Activated CD8-positive, alpha-beta T cell treated with anti-CD3 and anti-CD28 coated beads, Interleukin-2, amount 10 ng/mL, durations not matched to agents 7 days and 5 days (primary cell): ENCODE measurements around the gene SPEG. TPM values are rescaled to one million over a fixed set of nuclear protein-coding genes. Genes with fewer than 3 reads are reported as not detected.
A peak's percentile ranks its signal among the peaks of the same experiment; 100 is the strongest.

Source experiments
- ATAC-seq: fragments of 150-1000 bp; cut with Tn5 transposase; one replicate; pipeline ENCODE4 v1.10.0; 2021; ENCODE audit warnings: moderate library complexity
- CTCF ChIA-PET: fragments of 350-600 bp; sonication (Branson Sonifier 250); formaldehyde crosslinking; loops from one replicate; lab custom pipeline; 2021; ENCODE audit warnings: antibody characterized with exemption; lab: Charles Lee
- POLR2A ChIA-PET: fragments of 350-600 bp; sonication (Branson Sonifier 250); formaldehyde crosslinking; loops from one replicate; lab custom pipeline; 2021; ENCODE audit warnings: antibody characterized with exemption; lab: Charles Lee
- DNase-seq: peaks from one replicate; pipeline ENCODE4 v3.0.0-alpha.2; 2020
- H3K27ac Mint-ChIP-seq: one replicate; pipeline ENCODE4 v1.8.0; 2021; ENCODE audit warnings: mild to moderate bottlenecking, mixed read lengths
- H3K27me3 Mint-ChIP-seq: one replicate; pipeline ENCODE4 v1.8.0; 2021; ENCODE audit warnings: low read depth, mixed read lengths
- H3K36me3 Mint-ChIP-seq: one replicate; pipeline ENCODE4 v1.8.0; 2021; ENCODE audit warnings: low read depth, mixed read lengths
- H3K4me1 Mint-ChIP-seq: one replicate; pipeline ENCODE4 v1.8.0; 2021; ENCODE audit warnings: low read depth, mixed read lengths
- H3K4me3 Mint-ChIP-seq: one replicate; pipeline ENCODE4 v1.8.0; 2021; ENCODE audit warnings: mild to moderate bottlenecking, mixed read lengths
- H3K9me3 Mint-ChIP-seq: one replicate; pipeline ENCODE4 v1.8.0; 2022; ENCODE audit warnings: mixed read lengths; ENCODE audit not compliant: insufficient read depth
- total RNA-seq, 2 experiments: library from RNA; stranded (reverse); gene quantifications; one replicate each; pipeline ENCODE4 v1.2.3, GENCODE V29; 2021

Gene SPEG
- total RNA-seq, 2 experiments from 2014 or later, result 10.8 to 11.6 TPM

- POLR2A ChIA-PET, result no interaction called here
- no peaks in the 10 kb centered on the region for H3K36me3 Mint-ChIP-seq
- CTCF ChIA-PET, result interaction anchor here (1.1 to 1.8 kb wide), 2 partner anchors 16 to 27 kb away, joined by 4 to 10 read pairs; no protein-coding TSS in a partner anchor
- peaks cover 43% of the 10 kb centered on the region for H3K27me3 Mint-ChIP-seq
- H3K4me1 Mint-ChIP-seq, result no peaks in the 10 kb centered on the region
- H3K9me3 Mint-ChIP-seq, result no peaks in the 10 kb centered on the region
- ATAC-seq (peak; percentile 10), DNase-seq (no peak)
- no peak within 1 kb of the TSS for H3K27ac Mint-ChIP-seq
- no peak within 1 kb of the TSS for H3K4me3 Mint-ChIP-seq
These were observed 16.3 kb upstream of the SPEG start, which contains the start of gene DES for GRCh38 chr2:219418155-219419011. DES (plus strand) TSS chr2:219418377; CDS start chr2:219418463, 86 bp downstream.

DNA sequence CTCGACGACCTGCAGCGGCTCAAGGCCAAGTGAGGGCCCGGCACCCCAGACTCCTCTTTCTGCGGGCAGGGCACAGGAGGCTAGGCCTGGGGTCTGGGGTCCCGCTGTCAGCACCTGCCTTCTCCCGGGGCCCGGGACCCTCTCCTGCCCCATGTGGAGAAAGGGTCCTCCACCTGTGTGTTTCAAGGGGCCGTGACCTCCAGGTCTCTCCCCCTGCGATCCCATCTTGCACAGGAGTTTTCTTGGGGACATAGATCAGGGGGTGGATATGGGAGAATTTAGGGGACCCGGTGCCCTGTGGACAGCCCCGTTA is 15.7 kb upstream of the SPEG start:
- no peaks in the 10 kb centered on the region for H3K36me3 Mint-ChIP-seq
- H3K4me1 Mint-ChIP-seq, result no peaks in the 10 kb centered on the region
- no peak for DNase-seq
- ATAC-seq, result no peak
- no peaks in the 10 kb centered on the region for H3K9me3 Mint-ChIP-seq
- no peak overlapping the region for H3K4me3 Mint-ChIP-seq
- CTCF ChIA-PET, result interaction anchor here (1.1 to 1.8 kb wide), 2 partner anchors 16 to 27 kb away, joined by 4 to 10 read pairs; no protein-coding TSS in a partner anchor
- no peak overlapping the region for H3K27ac Mint-ChIP-seq
- POLR2A ChIA-PET, result no interaction called here
- H3K27me3 Mint-ChIP-seq, result peaks cover 37% of the 10 kb centered on the region

- ATAC-seq (peak; percentile 37), DNase-seq (no peak)
- H3K4me1 Mint-ChIP-seq, result no peaks in the 10 kb centered on the region
- no peaks in the 10 kb centered on the region for H3K36me3 Mint-ChIP-seq
- H3K4me3 Mint-ChIP-seq, result no peak overlapping the region
- H3K27ac Mint-ChIP-seq, result no peak overlapping the region
- POLR2A ChIA-PET, result no interaction called here
- no peaks in the 10 kb centered on the region for H3K9me3 Mint-ChIP-seq
- CTCF ChIA-PET, result interaction anchor here (0.9 to 1.8 kb wide), 3 partner anchors 17 to 91 kb away, joined by 3 to 10 read pairs (median 4); no protein-coding TSS in a partner anchor
- H3K27me3 Mint-ChIP-seq, result peaks cover 36% of the 10 kb centered on the region
These were observed 15.1 kb upstream of the SPEG start for GRCh38 chr2:219419331-219420197.

DNA sequence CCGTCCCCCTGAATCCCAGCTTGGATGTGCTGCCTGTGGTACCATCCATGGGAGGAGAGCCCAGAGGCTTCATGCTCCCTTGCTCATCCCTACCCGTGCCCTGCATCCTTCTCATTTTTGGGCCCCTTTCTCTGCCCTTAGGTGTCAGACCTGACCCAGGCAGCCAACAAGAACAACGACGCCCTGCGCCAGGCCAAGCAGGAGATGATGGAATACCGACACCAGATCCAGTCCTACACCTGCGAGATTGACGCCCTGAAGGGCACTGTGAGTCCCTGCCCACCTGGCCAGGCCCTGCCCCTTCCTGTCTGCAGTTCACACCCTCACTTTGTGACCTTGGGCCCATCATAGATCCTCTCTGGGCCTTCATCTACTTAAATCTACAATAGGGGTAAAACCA is 14.0 kb upstream of the SPEG start:
- ChIA-PET CTCF (no interaction called here), POLR2A (no interaction called here)
- no peak for DNase-seq
- H3K27ac Mint-ChIP-seq, result no peak overlapping the region
- H3K9me3 Mint-ChIP-seq, result no peaks in the 10 kb centered on the region
- H3K4me1 Mint-ChIP-seq, result no peaks in the 10 kb centered on the region
- H3K4me3 Mint-ChIP-seq, result no peak overlapping the region
- no peak for ATAC-seq
- peaks cover 26% of the 10 kb centered on the region for H3K27me3 Mint-ChIP-seq
- no peaks in the 10 kb centered on the region for H3K36me3 Mint-ChIP-seq

- DNase-seq (no peak), ATAC-seq (no peak)
- Mint-ChIP-seq H3K27me3 (peaks cover 21% of the 10 kb centered on the region), H3K27ac (no peak overlapping the region), H3K9me3 (no peaks in the 10 kb centered on the region), H3K36me3 (no peaks in the 10 kb centered on the region), H3K4me3 (no peak overlapping the region), H3K4me1 (no peaks in the 10 kb centered on the region)
- ChIA-PET CTCF (no interaction called here), POLR2A (no interaction called here)
These were observed 13.3 kb upstream of the SPEG start for GRCh38 chr2:219421323-219421722.

DNA sequence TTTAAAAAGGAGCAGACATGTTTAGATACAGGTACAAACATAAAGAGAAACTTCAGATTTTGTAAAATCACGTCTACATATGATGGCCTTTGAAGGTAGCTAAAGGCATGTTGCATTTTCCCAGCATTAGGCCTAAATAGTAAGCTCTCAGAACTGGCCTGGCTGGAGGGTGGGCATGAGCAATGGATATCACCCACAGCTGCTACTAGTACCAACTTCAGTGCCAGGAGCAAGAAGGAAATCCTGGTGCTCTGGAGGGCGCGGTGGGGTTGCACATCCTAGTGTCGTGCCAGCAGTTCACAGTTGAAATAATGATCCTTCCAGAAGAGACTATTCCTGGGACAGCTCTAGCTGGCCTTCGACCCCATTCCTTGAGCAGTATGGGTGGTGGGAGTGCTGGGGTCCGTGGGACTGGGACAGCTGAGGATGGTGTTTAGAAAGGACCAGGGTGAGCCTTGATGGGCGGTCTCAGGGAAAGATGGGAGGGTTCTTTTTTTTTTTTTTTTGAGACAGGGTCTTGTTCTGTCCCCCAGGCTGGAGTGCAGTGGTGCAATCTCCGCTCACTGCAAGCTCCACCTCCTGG is 11.6 kb upstream of the SPEG start:
- no peaks in the 10 kb centered on the region for H3K9me3 Mint-ChIP-seq
- POLR2A ChIA-PET, result no interaction called here
- H3K27me3 Mint-ChIP-seq, result peaks cover 17% of the 10 kb centered on the region
- no peak overlapping the region for H3K27ac Mint-ChIP-seq
- no peaks in the 10 kb centered on the region for H3K4me1 Mint-ChIP-seq
- CTCF ChIA-PET, result no interaction called here
- DNase-seq, result no peak
- H3K36me3 Mint-ChIP-seq, result no peaks in the 10 kb centered on the region
- no peak for ATAC-seq
- no peak overlapping the region for H3K4me3 Mint-ChIP-seq

GRCh38 chr2:219423652-219424377 is 10.8 kb upstream of the SPEG start:
- Mint-ChIP-seq H3K27me3 (peaks cover 14% of the 10 kb centered on the region), H3K9me3 (no peaks in the 10 kb centered on the region), H3K4me3 (no peak overlapping the region), H3K4me1 (no peaks in the 10 kb centered on the region), H3K27ac (no peak overlapping the region), H3K36me3 (no peaks in the 10 kb centered on the region)
- ATAC-seq (no peak), DNase-seq (no peak)
- POLR2A ChIA-PET, result no interaction called here
- CTCF ChIA-PET, result no interaction called here

DNA sequence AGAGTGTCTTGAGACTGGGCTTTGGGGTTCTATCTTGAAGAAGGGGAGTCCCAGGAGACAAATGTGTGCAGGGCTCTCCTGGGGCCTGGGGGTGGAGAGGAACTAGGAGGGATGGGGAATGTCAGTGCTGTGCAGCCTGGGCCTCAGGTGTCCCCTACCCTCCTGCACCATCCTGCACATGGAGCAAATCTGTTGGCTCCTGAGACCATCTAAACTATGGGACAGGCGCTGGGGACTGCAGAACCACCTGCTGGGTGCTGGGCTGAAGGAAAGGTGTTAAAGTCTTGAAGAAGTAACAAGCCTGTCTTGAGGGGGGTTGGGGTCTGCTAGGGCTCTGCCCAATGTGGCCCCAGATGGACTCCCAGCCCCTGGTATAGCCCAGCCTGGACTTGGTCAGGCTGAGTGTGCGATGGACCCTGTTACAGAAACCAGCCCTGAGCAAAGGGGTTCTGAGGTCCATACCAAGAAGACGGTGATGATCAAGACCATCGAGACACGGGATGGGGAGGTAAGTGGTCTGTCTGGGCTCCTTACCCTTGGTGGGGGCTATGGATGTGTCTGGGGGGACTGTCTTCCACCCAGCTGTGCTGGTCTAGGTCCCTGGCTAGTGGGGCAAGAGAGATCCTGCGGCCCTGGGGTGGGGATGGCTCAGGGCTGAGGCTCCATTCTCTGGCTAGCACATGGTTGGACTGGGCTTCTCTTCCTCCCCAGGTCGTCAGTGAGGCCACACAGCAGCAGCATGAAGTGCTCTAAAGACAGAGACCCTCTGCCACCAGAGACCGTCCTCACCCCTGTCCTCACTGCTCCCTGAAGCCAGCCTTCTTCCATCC is 9.2 kb upstream of the SPEG start:
- H3K4me1 Mint-ChIP-seq, result no peaks in the 10 kb centered on the region
- H3K4me3 Mint-ChIP-seq, result no peak overlapping the region
- H3K9me3 Mint-ChIP-seq, result no peaks in the 10 kb centered on the region
- ChIA-PET POLR2A (no interaction called here), CTCF (no interaction called here)
- no peak for ATAC-seq
- no peaks in the 10 kb centered on the region for H3K36me3 Mint-ChIP-seq
- H3K27ac Mint-ChIP-seq, result no peak overlapping the region
- DNase-seq, result no peak
- peaks cover 7% of the 10 kb centered on the region for H3K27me3 Mint-ChIP-seq

GRCh38 chr2:219426068-219426443 is 8.6 kb upstream of the SPEG start:
- Mint-ChIP-seq H3K4me1 (no peaks in the 10 kb centered on the region), H3K27ac (no peak overlapping the region), H3K27me3 (peaks cover 7% of the 10 kb centered on the region), H3K9me3 (no peaks in the 10 kb centered on the region), H3K4me3 (no peak overlapping the region), H3K36me3 (no peaks in the 10 kb centered on the region)
- no peak for ATAC-seq
- POLR2A ChIA-PET, result no interaction called here
- DNase-seq, result no peak
- CTCF ChIA-PET, result no interaction called here

DNA sequence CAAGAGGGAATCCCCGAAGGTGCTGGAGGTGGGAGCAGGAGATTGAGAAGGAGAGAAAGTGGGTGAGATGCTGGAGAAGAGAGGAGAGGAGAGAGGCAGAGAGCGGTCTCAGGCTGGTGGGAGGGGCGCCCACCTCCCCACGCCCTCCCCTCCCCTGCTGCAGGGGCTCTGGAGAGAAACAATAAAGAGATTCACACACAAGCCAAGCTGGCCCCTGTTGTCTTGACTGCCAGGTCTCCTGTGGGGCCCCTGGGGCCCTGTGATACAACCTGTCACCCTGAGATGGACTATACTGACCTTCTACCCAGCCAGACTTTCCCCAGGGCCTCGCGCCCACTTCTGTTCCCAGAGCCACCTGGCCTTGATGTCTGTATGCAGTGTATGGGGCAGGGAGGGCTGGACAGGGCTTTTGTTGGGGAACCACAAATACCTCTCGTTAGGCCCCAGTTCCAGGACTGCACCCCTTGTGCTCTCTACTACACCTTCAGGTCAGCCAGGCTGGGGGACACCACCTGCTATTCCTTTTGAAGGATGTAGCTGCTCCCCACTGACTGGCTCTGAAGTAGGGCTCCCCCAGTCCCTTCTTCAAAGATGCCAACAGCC is 8.0 kb upstream of the SPEG start:
- POLR2A ChIA-PET, result interaction anchor here (0.6 kb wide), 1 partner anchor 1684 kb away, joined by 4 read pairs; no protein-coding TSS in a partner anchor
- H3K4me1 Mint-ChIP-seq, result no peaks in the 10 kb centered on the region
- H3K27me3 Mint-ChIP-seq, result peaks cover 9% of the 10 kb centered on the region
- H3K4me3 Mint-ChIP-seq, result no peak overlapping the region
- DNase-seq (no peak), ATAC-seq (no peak)
- CTCF ChIA-PET, result no interaction called here
- H3K9me3 Mint-ChIP-seq, result no peaks in the 10 kb centered on the region
- no peak overlapping the region for H3K27ac Mint-ChIP-seq
- no peaks in the 10 kb centered on the region for H3K36me3 Mint-ChIP-seq
